HL-60 (cell line): ENCODE data around the gene GRIK5.

ENCODE experiments used
- DNase-seq, 2 experiments: peaks; one replicate each; pipeline ENCODE4 v3.0.0-alpha.2; 2010 to 2020; ENCODE audit warnings: low read depth in 1 of 2, low spot score in 1 of 2
- H3K27ac ChIP-seq: fragments of 250-450 bp; sonication (Bioruptor Pico); replicated peaks from 2 replicates; pipeline ENCODE4 v1.5.1; 2020; ENCODE audit warnings: mild to moderate bottlenecking, moderate library complexity
- H3K27me3 ChIP-seq: fragments of 250-450 bp; sonication (Bioruptor Pico); 2 replicates; pipeline ENCODE4 v1.5.1; 2021; ENCODE audit warnings: mild to moderate bottlenecking, moderate library complexity; ENCODE audit not compliant: insufficient read depth, poor library complexity, severe bottlenecking
- H3K4me3 ChIP-seq: replicated peaks from 2 replicates; pipeline ENCODE4 v1.5.1; 2011; ENCODE audit warnings: mild to moderate bottlenecking, control low read depth, low read length; ENCODE audit not compliant: insufficient read depth
- CTCF ChIP-seq: IDR thresholded peaks from one replicate; pipeline ENCODE4 v1.5.1; 2011; ENCODE audit warnings: low read length, control low read depth, inconsistent platforms; ENCODE audit not compliant: insufficient read depth
- GABPA ChIP-seq: IDR thresholded peaks from 2 replicates; pipeline ENCODE4 v1.6.1; 2012; ENCODE audit warnings: low read depth
- POLR2AphosphoS5 ChIP-seq: IDR thresholded peaks from 2 replicates; pipeline ENCODE4 v1.6.1; 2012; ENCODE audit warnings: low read depth
- REST ChIP-seq: IDR thresholded peaks from 2 replicates; pipeline ENCODE4 v1.6.1; 2012; ENCODE audit warnings: low read depth; ENCODE audit not compliant: insufficient replicate concordance
- SPI1 ChIP-seq: IDR thresholded peaks from 2 replicates; pipeline ENCODE4 v1.6.1; 2012; ENCODE audit warnings: low read depth, mild to moderate bottlenecking, borderline replicate concordance

Gene GRIK5

GRCh38 chr19:42075364-42075615, 5.3 kb upstream of the GRIK5 start:
- TF ChIP-seq REST (no peak), POLR2AphosphoS5 (no peak), GABPA (no peak), SPI1 (no peak), CTCF (no peak)
- Histone ChIP-seq H3K4me3 (peak overlapping the region; percentile 57), H3K27me3 (no peaks in the 10 kb centered on the region), H3K27ac (peak overlapping the region; percentile 95)
- no peak for DNase-seq

- TF ChIP-seq SPI1 (no peak), GABPA (0 out of 2 replicates have a peak, but pooled peaks have one; percentile 32)
- peak in 1 of 2 experiments; percentile 36 for DNase-seq
- Histone ChIP-seq H3K27me3 (peaks cover 2% of the 10 kb centered on the region), H3K27ac (peak overlapping the region; percentile 95), H3K4me3 (peak overlapping the region; percentile 57)
Observed at GRCh38 chr19:42074513-42075363, 4.7 kb upstream of the GRIK5 start.

- DNase-seq: no peak
- Histone ChIP-seq H3K27ac (no peak overlapping the region), H3K27me3 (peaks cover 12% of the 10 kb centered on the region), H3K4me3 (no peak overlapping the region)
- no peak for TF ChIP-seq REST
- no peak for TF ChIP-seq CTCF
- TF ChIP-seq POLR2AphosphoS5: no peak
- no peak for TF ChIP-seq SPI1
- TF ChIP-seq GABPA: no peak
Observed at GRCh38 chr19:42071247-42071646, 1.2 kb upstream of the GRIK5 start.

- DNase-seq: no peak
- peaks cover 12% of the 10 kb centered on the region for H3K27me3 ChIP-seq
- no peak overlapping the region for H3K4me3 ChIP-seq
- TF ChIP-seq SPI1 (no peak), POLR2AphosphoS5 (no peak), REST (no peak), GABPA (no peak), CTCF (no peak)
- H3K27ac ChIP-seq: no peak overlapping the region
Observed at GRCh38 chr19:42068756-42069571, 1.0 kb downstream of the GRIK5 start.
